Neural cell (in vitro differentiated cells): ENCODE measurements around the gene CCNJ. TPM values are rescaled to one million over a fixed set of nuclear protein-coding genes. Genes with fewer than 3 reads are reported as not detected.

Experiments
- H2AFZ ChIP-seq: fragments of 200-600, 300-800 bp; sonication (generic), shearing (Covaris generic); 2 replicates; pipeline ENCODE4 v1.6.0; 2014; ENCODE audit warnings: low read depth, mild to moderate bottlenecking, antibody characterized with exemption, low read length, moderate library complexity
- H3F3A ChIP-seq: fragments of 200-600 bp; shearing (Covaris generic); 2 replicates; pipeline ENCODE4 v1.6.1; 2016; ENCODE audit warnings: mild to moderate bottlenecking, moderate library complexity, mixed read lengths, antibody characterized with exemption, low read length; ENCODE audit not compliant: insufficient read depth, poor library complexity, severe bottlenecking
- H3K27ac ChIP-seq: fragments of 200-600, 300-800 bp; sonication (generic), shearing (Covaris generic); 2 replicates; pipeline ENCODE4 v1.5.1; 2014; ENCODE audit warnings: mild to moderate bottlenecking, low read length, moderate library complexity
- H3K27me3 ChIP-seq: fragments of 300-800, 200-600 bp; sonication (generic), shearing (Covaris generic); 2 replicates; pipeline ENCODE4 v1.6.0; 2014; ENCODE audit warnings: mild to moderate bottlenecking, low read depth, low read length, moderate library complexity; ENCODE audit not compliant: insufficient read depth
- H3K36me3 ChIP-seq: fragments of 300-800, 200-600 bp; sonication (generic), shearing (Covaris generic); 2 replicates; pipeline ENCODE4 v1.5.1; 2014; ENCODE audit warnings: mild to moderate bottlenecking, antibody characterized with exemption, low read length, moderate library complexity; ENCODE audit not compliant: insufficient read depth
- H3K4me2 ChIP-seq: fragments of 300-800, 200-600 bp; sonication (generic), shearing (Covaris generic); 2 replicates; pipeline ENCODE4 v1.6.0; 2014; ENCODE audit warnings: mild to moderate bottlenecking, low read length
- H3K4me3 ChIP-seq: fragments of 300-800, 200-600 bp; sonication (generic), shearing (Covaris generic); 2 replicates; pipeline ENCODE4 v1.5.1; 2014; ENCODE audit warnings: mild to moderate bottlenecking, low read length, moderate library complexity
- H3K79me2 ChIP-seq: fragments of 200-600 bp; shearing (Covaris generic); replicated peaks from 2 replicates; pipeline ENCODE4 v1.6.0; 2014; ENCODE audit warnings: mild to moderate bottlenecking, low read length, moderate library complexity; ENCODE audit not compliant: insufficient read depth
- H3K9ac ChIP-seq: fragments of 300-800, 200-600 bp; sonication (generic), shearing (Covaris generic); 2 replicates; pipeline ENCODE4 v1.6.1; 2016; ENCODE audit warnings: mild to moderate bottlenecking, low read length, mixed read lengths
- H3K9me2 ChIP-seq: fragments of 200-600 bp; shearing (Covaris generic); 2 replicates; pipeline ENCODE4 v1.6.1; 2016; ENCODE audit warnings: mild to moderate bottlenecking, low read length, mixed read lengths; ENCODE audit not compliant: insufficient read depth
- H3K9me3 ChIP-seq: fragments of 200-600, 300-800 bp; sonication (generic), shearing (Covaris generic); 2 replicates; pipeline ENCODE4 v1.6.1; 2016; ENCODE audit warnings: mild to moderate bottlenecking, mixed run types, low read length, moderate library complexity, mixed read lengths
- H4K20me1 ChIP-seq: fragments of 200-600 bp; shearing (Covaris generic); 2 replicates; pipeline ENCODE4 v1.6.1; 2016; ENCODE audit warnings: mild to moderate bottlenecking, mixed run types; ENCODE audit not compliant: insufficient read depth
- EP300 ChIP-seq: fragments of 450-650 bp; conservative IDR thresholded peaks from 2 replicates; pipeline ENCODE4 v1.6.1; 2014; ENCODE audit warnings: antibody characterized with exemption, mild to moderate bottlenecking, moderate library complexity; ENCODE audit not compliant: poor library complexity, severe bottlenecking
- EZH2 ChIP-seq: fragments of 200-600, 300-800 bp; shearing (Covaris generic), sonication (generic); IDR thresholded peaks from 2 replicates; pipeline ENCODE4 v1.6.1; 2014; ENCODE audit warnings: antibody characterized with exemption, low read length, borderline replicate concordance, mild to moderate bottlenecking; ENCODE audit not compliant: insufficient read depth, poor library complexity, severe bottlenecking
- MXI1 ChIP-seq: fragments of 450-650 bp; conservative IDR thresholded peaks from 2 replicates; pipeline ENCODE4 v1.6.1; 2014; ENCODE audit warnings: antibody characterized with exemption, mild to moderate bottlenecking; ENCODE audit not compliant: poor library complexity, severe bottlenecking
- POLR2AphosphoS5 ChIP-seq: IDR thresholded peaks from 2 replicates; pipeline ENCODE4 v1.6.1; 2012
- RAD21 ChIP-seq: fragments of 450-650 bp; conservative IDR thresholded peaks from 2 replicates; pipeline ENCODE4 v1.6.1; 2014; ENCODE audit warnings: antibody characterized with exemption, mild to moderate bottlenecking, moderate library complexity
- SMC3 ChIP-seq: fragments of 450-650 bp; conservative IDR thresholded peaks from 2 replicates; pipeline ENCODE4 v1.6.1; 2014; ENCODE audit warnings: antibody characterized with exemption, mild to moderate bottlenecking, moderate library complexity; ENCODE audit not compliant: poor library complexity
- TAF1 ChIP-seq: IDR thresholded peaks from 2 replicates; pipeline ENCODE4 v1.6.1; 2012; ENCODE audit warnings: low read depth
- polyA plus RNA-seq: library from polyadenylated mRNA; depleted of rRNA; stranded (reverse); fragments of >200 nt; gene quantifications from 2 replicates; pipeline ENCODE4 v1.2.3, GENCODE V29; 2014
- TF ChIP-seq, protein P1 (sequence below): IDR thresholded peaks from 2 replicates; pipeline ENCODE4 v1.6.1; 2012; ENCODE audit warnings: borderline replicate concordance
- TF ChIP-seq, protein P2 (sequence below): fragments of 450-650 bp; IDR thresholded peaks from 2 replicates; pipeline ENCODE4 v1.5.1; 2014; ENCODE audit warnings: antibody characterized with exemption, mild to moderate bottlenecking, moderate library complexity; ENCODE audit not compliant: poor library complexity, severe bottlenecking

Gene CCNJ
- polyA plus RNA-seq, 1 donor from 2014 or later: 41.0 TPM

- Histone ChIP-seq H3K27ac (peak overlapping the region; percentile 84), H3K4me2 (peak overlapping the region; percentile 67), H3K27me3 (no peaks in the 10 kb centered on the region), H3K9me3 (no peaks in the 10 kb centered on the region), H3K79me2 (peaks cover 75% of the 10 kb centered on the region), H3K4me3 (peak overlapping the region; percentile 94), H3K9me2 (no peaks in the 10 kb centered on the region), H4K20me1 (no peaks in the 10 kb centered on the region), H3K36me3 (no peaks in the 10 kb centered on the region), H2AFZ (peak overlapping the region; percentile 22), H3K9ac (peak overlapping the region; percentile 96), H3F3A (peaks cover 4% of the 10 kb centered on the region)
- TF ChIP-seq TAF1 (no peak), RAD21 (no peak), EP300 (no peak), SMC3 (no peak), EZH2 (no peak), MXI1 (no peak), POLR2AphosphoS5 (no peak)
- TF ChIP-seq, protein P1, sequence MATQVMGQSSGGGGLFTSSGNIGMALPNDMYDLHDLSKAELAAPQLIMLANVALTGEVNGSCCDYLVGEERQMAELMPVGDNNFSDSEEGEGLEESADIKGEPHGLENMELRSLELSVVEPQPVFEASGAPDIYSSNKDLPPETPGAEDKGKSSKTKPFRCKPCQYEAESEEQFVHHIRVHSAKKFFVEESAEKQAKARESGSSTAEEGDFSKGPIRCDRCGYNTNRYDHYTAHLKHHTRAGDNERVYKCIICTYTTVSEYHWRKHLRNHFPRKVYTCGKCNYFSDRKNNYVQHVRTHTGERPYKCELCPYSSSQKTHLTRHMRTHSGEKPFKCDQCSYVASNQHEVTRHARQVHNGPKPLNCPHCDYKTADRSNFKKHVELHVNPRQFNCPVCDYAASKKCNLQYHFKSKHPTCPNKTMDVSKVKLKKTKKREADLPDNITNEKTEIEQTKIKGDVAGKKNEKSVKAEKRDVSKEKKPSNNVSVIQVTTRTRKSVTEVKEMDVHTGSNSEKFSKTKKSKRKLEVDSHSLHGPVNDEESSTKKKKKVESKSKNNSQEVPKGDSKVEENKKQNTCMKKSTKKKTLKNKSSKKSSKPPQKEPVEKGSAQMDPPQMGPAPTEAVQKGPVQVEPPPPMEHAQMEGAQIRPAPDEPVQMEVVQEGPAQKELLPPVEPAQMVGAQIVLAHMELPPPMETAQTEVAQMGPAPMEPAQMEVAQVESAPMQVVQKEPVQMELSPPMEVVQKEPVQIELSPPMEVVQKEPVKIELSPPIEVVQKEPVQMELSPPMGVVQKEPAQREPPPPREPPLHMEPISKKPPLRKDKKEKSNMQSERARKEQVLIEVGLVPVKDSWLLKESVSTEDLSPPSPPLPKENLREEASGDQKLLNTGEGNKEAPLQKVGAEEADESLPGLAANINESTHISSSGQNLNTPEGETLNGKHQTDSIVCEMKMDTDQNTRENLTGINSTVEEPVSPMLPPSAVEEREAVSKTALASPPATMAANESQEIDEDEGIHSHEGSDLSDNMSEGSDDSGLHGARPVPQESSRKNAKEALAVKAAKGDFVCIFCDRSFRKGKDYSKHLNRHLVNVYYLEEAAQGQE: no peak
- TF ChIP-seq, protein P2, sequence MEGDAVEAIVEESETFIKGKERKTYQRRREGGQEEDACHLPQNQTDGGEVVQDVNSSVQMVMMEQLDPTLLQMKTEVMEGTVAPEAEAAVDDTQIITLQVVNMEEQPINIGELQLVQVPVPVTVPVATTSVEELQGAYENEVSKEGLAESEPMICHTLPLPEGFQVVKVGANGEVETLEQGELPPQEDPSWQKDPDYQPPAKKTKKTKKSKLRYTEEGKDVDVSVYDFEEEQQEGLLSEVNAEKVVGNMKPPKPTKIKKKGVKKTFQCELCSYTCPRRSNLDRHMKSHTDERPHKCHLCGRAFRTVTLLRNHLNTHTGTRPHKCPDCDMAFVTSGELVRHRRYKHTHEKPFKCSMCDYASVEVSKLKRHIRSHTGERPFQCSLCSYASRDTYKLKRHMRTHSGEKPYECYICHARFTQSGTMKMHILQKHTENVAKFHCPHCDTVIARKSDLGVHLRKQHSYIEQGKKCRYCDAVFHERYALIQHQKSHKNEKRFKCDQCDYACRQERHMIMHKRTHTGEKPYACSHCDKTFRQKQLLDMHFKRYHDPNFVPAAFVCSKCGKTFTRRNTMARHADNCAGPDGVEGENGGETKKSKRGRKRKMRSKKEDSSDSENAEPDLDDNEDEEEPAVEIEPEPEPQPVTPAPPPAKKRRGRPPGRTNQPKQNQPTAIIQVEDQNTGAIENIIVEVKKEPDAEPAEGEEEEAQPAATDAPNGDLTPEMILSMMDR: no peak
Measured at GRCh38 chr10:96044736-96045135, 1.4 kb downstream of the CCNJ start.

- Histone ChIP-seq H3K4me2 (peak overlapping the region; percentile 26), H3K27ac (no peak overlapping the region), H3F3A (peaks cover 4% of the 10 kb centered on the region), H3K36me3 (peaks cover under 1% of the 10 kb centered on the region), H3K79me2 (peaks cover 94% of the 10 kb centered on the region), H3K9me2 (no peaks in the 10 kb centered on the region), H2AFZ (no peak overlapping the region), H3K27me3 (no peaks in the 10 kb centered on the region), H3K9me3 (no peaks in the 10 kb centered on the region), H3K9ac (no peak overlapping the region), H3K4me3 (peak overlapping the region; percentile 94), H4K20me1 (no peaks in the 10 kb centered on the region)
- TF ChIP-seq MXI1: no peak
- TF ChIP-seq, protein P2: no peak
- no peak for TF ChIP-seq RAD21
- TF ChIP-seq EP300: no peak
- no peak for TF ChIP-seq POLR2AphosphoS5
- TF ChIP-seq, protein P1: no peak
- TF ChIP-seq EZH2: no peak
- no peak for TF ChIP-seq TAF1
- no peak for TF ChIP-seq SMC3
Measured at GRCh38 chr10:96046546-96046945, 3.2 kb downstream of the CCNJ start.
